GM23338 (cell line): ENCODE measurements around the gene HK1. TPM values are rescaled to one million over a fixed set of nuclear protein-coding genes. Genes with fewer than 3 reads are reported as not detected.

Experiments used
- ATAC-seq: fragments of 200-7000 bp; cut with Tn5 transposase; 3 replicates; pipeline ENCODE4 v1.9.1; 2020
- DNase-seq: peaks from one replicate; pipeline ENCODE4 v3.0.0-alpha.2; 2015; ENCODE audit warnings: low spot score
- H2AFZ ChIP-seq: fragments of 200-600 bp; sonication (generic); 2 replicates; pipeline ENCODE4 v1.8.0; 2016; ENCODE audit warnings: antibody characterized with exemption, mild to moderate bottlenecking, moderate library complexity
- H3F3A ChIP-seq: fragments of 200-600 bp; sonication (generic); replicated peaks from 2 replicates; pipeline ENCODE4 v1.8.0; 2017; ENCODE audit warnings: antibody characterized with exemption, mixed run types, low read depth
- H3K27ac ChIP-seq: fragments of 200-600 bp; sonication (generic); 2 replicates; pipeline ENCODE4 v1.6.1; 2016; ENCODE audit warnings: low read depth
- H3K27me3 ChIP-seq: fragments of 200-600 bp; sonication (generic); 2 replicates; pipeline ENCODE4 v1.8.0; 2016; ENCODE audit warnings: mild to moderate bottlenecking, mixed run types, moderate library complexity; ENCODE audit not compliant: insufficient read depth
- H3K36me3 ChIP-seq: fragments of 200-600 bp; sonication (generic); 2 replicates; pipeline ENCODE4 v1.8.0; 2016; ENCODE audit warnings: mild to moderate bottlenecking; ENCODE audit not compliant: insufficient read depth
- H3K4me1 ChIP-seq: fragments of 200-600 bp; sonication (generic); 2 replicates; pipeline ENCODE4 v1.8.0; 2016; ENCODE audit warnings: mild to moderate bottlenecking, moderate library complexity; ENCODE audit not compliant: insufficient read depth
- H3K4me2 ChIP-seq: fragments of 200-600 bp; sonication (generic); 2 replicates; pipeline ENCODE4 v1.7.1; 2017; ENCODE audit warnings: mixed run types
- H3K4me3 ChIP-seq: fragments of 200-600 bp; sonication (generic); 2 replicates; pipeline ENCODE4 v1.6.1; 2016; ENCODE audit warnings: mixed run types
- H3K79me2 ChIP-seq: fragments of 200-600 bp; sonication (generic); replicated peaks from 2 replicates; pipeline ENCODE4 v1.8.0; 2017; ENCODE audit warnings: mild to moderate bottlenecking; ENCODE audit not compliant: insufficient read depth
- H3K9me2 ChIP-seq: fragments of 200-600 bp; sonication (generic); 2 replicates; pipeline ENCODE4 v1.8.0; 2017; ENCODE audit not compliant: insufficient read depth
- H4K20me1 ChIP-seq: fragments of 200-600 bp; sonication (generic); replicated peaks from 2 replicates; pipeline ENCODE4 v1.8.0; 2017; ENCODE audit warnings: mild to moderate bottlenecking; ENCODE audit not compliant: insufficient read depth
- H3K27ac Mint-ChIP-seq: 2 replicates; pipeline ENCODE4 v1.8.0; 2020; ENCODE audit warnings: inconsistent platforms, mild to moderate bottlenecking, moderate library complexity, mixed read lengths
- H3K27me3 Mint-ChIP-seq: 3 replicates; pipeline ENCODE4 v1.8.0; 2022; ENCODE audit warnings: low read depth, mild to moderate bottlenecking, moderate library complexity, mixed read lengths, inconsistent platforms; ENCODE audit not compliant: insufficient read depth, poor library complexity
- H3K36me3 Mint-ChIP-seq: 3 replicates; pipeline ENCODE4 v1.8.0; 2021; ENCODE audit warnings: low read depth, mild to moderate bottlenecking, inconsistent platforms, moderate library complexity, mixed read lengths
- H3K4me1 Mint-ChIP-seq: 3 replicates; pipeline ENCODE4 v1.8.0; 2020; ENCODE audit warnings: mild to moderate bottlenecking, inconsistent platforms, mixed read lengths
- H3K4me3 Mint-ChIP-seq: 3 replicates; pipeline ENCODE4 v1.8.0; 2021; ENCODE audit warnings: moderate library complexity, mild to moderate bottlenecking, inconsistent platforms, mixed read lengths
- H3K9me3 Mint-ChIP-seq: 3 replicates; pipeline ENCODE4 v1.8.0; 2020; ENCODE audit warnings: moderate library complexity, mild to moderate bottlenecking, inconsistent platforms, mixed read lengths
- CREB1 ChIP-seq: fragments of 250-450 bp; sonication (Bioruptor Pico); IDR thresholded peaks from 2 replicates; pipeline ENCODE4 v1.5.0; 2020; ENCODE audit warnings: low read depth, mild to moderate bottlenecking, moderate library complexity
- EZH2 ChIP-seq: fragments of 200-600 bp; sonication (generic); IDR thresholded peaks from one replicate; pipeline ENCODE4 v1.8.0; 2017; ENCODE audit warnings: antibody characterized with exemption, mild to moderate bottlenecking, low read depth; ENCODE audit not compliant: unreplicated experiment
- EZH2phosphoT487 ChIP-seq: fragments of 200-600 bp; sonication (generic); IDR thresholded peaks from one replicate; pipeline ENCODE4 v1.8.1; 2018; ENCODE audit warnings: antibody characterized with exemption; ENCODE audit not compliant: unreplicated experiment
- JUNB ChIP-seq: IDR thresholded peaks from one replicate; pipeline ENCODE4 v1.6.1; 2016; ENCODE audit warnings: antibody characterized with exemption; ENCODE audit not compliant: unreplicated experiment
- NANOG ChIP-seq: IDR thresholded peaks from 2 replicates; pipeline ENCODE4 v1.6.1; 2016; ENCODE audit warnings: antibody characterized with exemption, borderline replicate concordance
- POLR2AphosphoS5 ChIP-seq: IDR thresholded peaks from 2 replicates; pipeline ENCODE4 v1.6.1; 2016; ENCODE audit warnings: antibody characterized with exemption, low read depth
- STAT1 ChIP-seq: IDR thresholded peaks from one replicate; pipeline ENCODE4 v1.6.1; 2016; ENCODE audit warnings: antibody characterized with exemption; ENCODE audit not compliant: unreplicated experiment
- ZNF114 ChIP-seq: fragments of 250-450 bp; sonication (Bioruptor Pico); IDR thresholded peaks from 2 replicates; pipeline ENCODE4 v1.5.0; 2020; ENCODE audit warnings: mild to moderate bottlenecking, moderate library complexity
- ZNF331 ChIP-seq: fragments of 250-450 bp; sonication (Bioruptor Pico); IDR thresholded peaks from 2 replicates; pipeline ENCODE4 v1.5.0; 2020; ENCODE audit warnings: low read depth, mild to moderate bottlenecking, moderate library complexity
- polyA plus RNA-seq: library from polyadenylated mRNA; unstranded; fragments of >200 nt; fragmentation: Nextera tagmentation; extraction: Ambion mirVana; gene quantifications from 2 replicates; pipeline ENCODE4 v1.2.1, GENCODE V29; 2016
- total RNA-seq: library from RNA; depleted of rRNA; stranded (reverse); fragments of >200 nt; shearing (Covaris generic); gene quantifications from 2 replicates; pipeline ENCODE4 v1.2.3, GENCODE V29; 2014
- TF ChIP-seq, protein P1 (sequence below): IDR thresholded peaks from one replicate; pipeline ENCODE4 v1.6.1; 2018; ENCODE audit warnings: antibody characterized with exemption; ENCODE audit not compliant: unreplicated experiment
- TF ChIP-seq, protein P2 (sequence below): IDR thresholded peaks from 2 replicates; pipeline ENCODE4 v1.6.1; 2016; ENCODE audit warnings: antibody characterized with exemption
- TF ChIP-seq, protein P3 (sequence below), 2 experiments: fragments of 200-600 bp in 1 of 2; sonication (generic) in 1 of 2; conservative IDR thresholded peaks; 2 replicates each; pipeline versions ENCODE4 v1.5.1 to v1.6.1; 2016 to 2017; ENCODE audit warnings: antibody characterized with exemption in 2 of 2, low read depth in 2 of 2, mild to moderate bottlenecking in 2 of 2, moderate library complexity in 1 of 2

HK1 gene
- total and polyA plus RNA-seq, 2 experiments from 2014 or later = 76.6 to 229 TPM

DNA sequence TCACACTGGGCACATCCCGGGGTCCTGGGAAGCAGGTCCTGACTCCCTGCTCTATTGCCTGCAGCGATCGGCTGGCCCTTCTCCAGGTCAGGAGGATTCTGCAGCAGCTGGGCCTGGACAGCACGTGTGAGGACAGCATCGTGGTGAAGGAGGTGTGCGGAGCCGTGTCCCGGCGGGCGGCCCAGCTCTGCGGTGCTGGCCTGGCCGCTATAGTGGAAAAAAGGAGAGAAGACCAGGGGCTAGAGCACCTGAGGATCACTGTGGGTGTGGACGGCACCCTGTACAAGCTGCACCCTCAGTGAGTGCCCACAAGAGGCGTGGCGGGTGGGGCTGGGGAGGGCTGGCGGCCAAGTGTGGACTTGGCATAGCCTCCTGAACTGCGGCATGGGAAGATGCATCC is 12.8 kb upstream of the HK1 start (continued):
- TF ChIP-seq EZH2 (no peak), CREB1 (CRISPR knock-in tag) (no peak), EZH2phosphoT487 (no peak), ZNF114 (CRISPR knock-in tag) (no peak), POLR2AphosphoS5 (no peak)
- TF ChIP-seq, protein P1, sequence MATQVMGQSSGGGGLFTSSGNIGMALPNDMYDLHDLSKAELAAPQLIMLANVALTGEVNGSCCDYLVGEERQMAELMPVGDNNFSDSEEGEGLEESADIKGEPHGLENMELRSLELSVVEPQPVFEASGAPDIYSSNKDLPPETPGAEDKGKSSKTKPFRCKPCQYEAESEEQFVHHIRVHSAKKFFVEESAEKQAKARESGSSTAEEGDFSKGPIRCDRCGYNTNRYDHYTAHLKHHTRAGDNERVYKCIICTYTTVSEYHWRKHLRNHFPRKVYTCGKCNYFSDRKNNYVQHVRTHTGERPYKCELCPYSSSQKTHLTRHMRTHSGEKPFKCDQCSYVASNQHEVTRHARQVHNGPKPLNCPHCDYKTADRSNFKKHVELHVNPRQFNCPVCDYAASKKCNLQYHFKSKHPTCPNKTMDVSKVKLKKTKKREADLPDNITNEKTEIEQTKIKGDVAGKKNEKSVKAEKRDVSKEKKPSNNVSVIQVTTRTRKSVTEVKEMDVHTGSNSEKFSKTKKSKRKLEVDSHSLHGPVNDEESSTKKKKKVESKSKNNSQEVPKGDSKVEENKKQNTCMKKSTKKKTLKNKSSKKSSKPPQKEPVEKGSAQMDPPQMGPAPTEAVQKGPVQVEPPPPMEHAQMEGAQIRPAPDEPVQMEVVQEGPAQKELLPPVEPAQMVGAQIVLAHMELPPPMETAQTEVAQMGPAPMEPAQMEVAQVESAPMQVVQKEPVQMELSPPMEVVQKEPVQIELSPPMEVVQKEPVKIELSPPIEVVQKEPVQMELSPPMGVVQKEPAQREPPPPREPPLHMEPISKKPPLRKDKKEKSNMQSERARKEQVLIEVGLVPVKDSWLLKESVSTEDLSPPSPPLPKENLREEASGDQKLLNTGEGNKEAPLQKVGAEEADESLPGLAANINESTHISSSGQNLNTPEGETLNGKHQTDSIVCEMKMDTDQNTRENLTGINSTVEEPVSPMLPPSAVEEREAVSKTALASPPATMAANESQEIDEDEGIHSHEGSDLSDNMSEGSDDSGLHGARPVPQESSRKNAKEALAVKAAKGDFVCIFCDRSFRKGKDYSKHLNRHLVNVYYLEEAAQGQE = no peak

DNA sequence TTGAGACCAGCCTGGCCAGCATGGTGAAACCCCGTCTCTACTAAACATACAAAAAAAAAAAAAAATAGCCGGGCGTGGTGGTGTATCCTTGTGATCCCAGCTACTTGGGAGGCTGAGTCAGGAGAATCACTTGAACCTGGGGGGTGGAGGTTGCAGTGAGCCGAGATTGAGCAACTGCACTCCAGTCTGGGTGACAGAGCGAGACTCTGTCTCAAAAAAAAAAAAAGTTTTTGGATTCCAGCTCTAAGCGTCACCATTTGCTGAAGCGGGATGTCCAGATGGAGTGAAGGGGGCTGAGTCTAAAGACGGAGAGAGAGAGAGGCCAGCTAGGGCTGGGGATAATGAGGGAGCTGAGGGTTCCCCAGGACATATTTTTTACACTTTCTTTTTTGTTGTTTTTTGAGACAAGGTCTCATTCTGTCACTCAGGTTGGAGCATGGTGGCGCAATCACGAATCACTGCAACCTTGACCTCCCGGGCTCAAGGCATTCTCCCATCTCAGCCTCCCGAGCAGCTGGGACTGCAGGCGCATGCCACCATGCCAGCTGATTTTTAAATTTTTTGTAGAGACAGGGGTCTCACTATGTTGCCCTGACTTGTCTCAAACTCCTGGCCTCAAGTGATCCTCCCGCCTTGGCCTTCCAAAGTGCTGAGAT is 9.4 kb upstream of the HK1 start:
- no peak for ATAC-seq
- no peak for TF ChIP-seq POLR2AphosphoS5
- TF ChIP-seq, protein P2, sequence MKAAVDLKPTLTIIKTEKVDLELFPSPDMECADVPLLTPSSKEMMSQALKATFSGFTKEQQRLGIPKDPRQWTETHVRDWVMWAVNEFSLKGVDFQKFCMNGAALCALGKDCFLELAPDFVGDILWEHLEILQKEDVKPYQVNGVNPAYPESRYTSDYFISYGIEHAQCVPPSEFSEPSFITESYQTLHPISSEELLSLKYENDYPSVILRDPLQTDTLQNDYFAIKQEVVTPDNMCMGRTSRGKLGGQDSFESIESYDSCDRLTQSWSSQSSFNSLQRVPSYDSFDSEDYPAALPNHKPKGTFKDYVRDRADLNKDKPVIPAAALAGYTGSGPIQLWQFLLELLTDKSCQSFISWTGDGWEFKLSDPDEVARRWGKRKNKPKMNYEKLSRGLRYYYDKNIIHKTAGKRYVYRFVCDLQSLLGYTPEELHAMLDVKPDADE = no peak
- TF ChIP-seq ZNF114 (CRISPR knock-in tag) = no peak
- no peak for TF ChIP-seq ZNF331 (CRISPR knock-in tag)
- TF ChIP-seq, protein P3, sequence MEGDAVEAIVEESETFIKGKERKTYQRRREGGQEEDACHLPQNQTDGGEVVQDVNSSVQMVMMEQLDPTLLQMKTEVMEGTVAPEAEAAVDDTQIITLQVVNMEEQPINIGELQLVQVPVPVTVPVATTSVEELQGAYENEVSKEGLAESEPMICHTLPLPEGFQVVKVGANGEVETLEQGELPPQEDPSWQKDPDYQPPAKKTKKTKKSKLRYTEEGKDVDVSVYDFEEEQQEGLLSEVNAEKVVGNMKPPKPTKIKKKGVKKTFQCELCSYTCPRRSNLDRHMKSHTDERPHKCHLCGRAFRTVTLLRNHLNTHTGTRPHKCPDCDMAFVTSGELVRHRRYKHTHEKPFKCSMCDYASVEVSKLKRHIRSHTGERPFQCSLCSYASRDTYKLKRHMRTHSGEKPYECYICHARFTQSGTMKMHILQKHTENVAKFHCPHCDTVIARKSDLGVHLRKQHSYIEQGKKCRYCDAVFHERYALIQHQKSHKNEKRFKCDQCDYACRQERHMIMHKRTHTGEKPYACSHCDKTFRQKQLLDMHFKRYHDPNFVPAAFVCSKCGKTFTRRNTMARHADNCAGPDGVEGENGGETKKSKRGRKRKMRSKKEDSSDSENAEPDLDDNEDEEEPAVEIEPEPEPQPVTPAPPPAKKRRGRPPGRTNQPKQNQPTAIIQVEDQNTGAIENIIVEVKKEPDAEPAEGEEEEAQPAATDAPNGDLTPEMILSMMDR (conservative IDR thresholded peaks at IDR 0.05; ENCODE audit: low read depth in 2 of 2) = no peak
- TF ChIP-seq, protein P1 = no peak
- no peak for TF ChIP-seq EZH2
- TF ChIP-seq EZH2phosphoT487 = no peak
- no peak for TF ChIP-seq JUNB
- no peak for TF ChIP-seq NANOG
- no peak for TF ChIP-seq STAT1
- no peak for TF ChIP-seq CREB1 (CRISPR knock-in tag)

More for the DNA sequence above, 9.4 kb upstream of the HK1 start:
- peaks cover 2% of the 10 kb centered on the region for H3K27me3 Mint-ChIP-seq
- Histone ChIP-seq H3K27ac (no peak overlapping the region), H3K27me3 (no peaks in the 10 kb centered on the region), H3K4me3 (no peak overlapping the region), H4K20me1 (no peaks in the 10 kb centered on the region), H3K4me1 (no peaks in the 10 kb centered on the region), H3F3A (no peaks in the 10 kb centered on the region), H3K9me2 (no peaks in the 10 kb centered on the region), H3K36me3 (no peaks in the 10 kb centered on the region), H3K79me2 (no peaks in the 10 kb centered on the region), H3K4me2 (no peak overlapping the region), H2AFZ (no peak overlapping the region)
- no peak for DNase-seq
- H3K36me3 Mint-ChIP-seq = no peaks in the 10 kb centered on the region
- peaks cover 2% of the 10 kb centered on the region for H3K4me1 Mint-ChIP-seq
- H3K4me3 Mint-ChIP-seq = no peak overlapping the region
- no peak overlapping the region for H3K27ac Mint-ChIP-seq
- H3K9me3 Mint-ChIP-seq = no peaks in the 10 kb centered on the region
